Neutrophil (primary cell): Measurements from ENCODE around the gene MAPK12.

Experiments used
- H3K27ac ChIP-seq: fragments of 200-600 bp; sonication (generic); 2 replicates; pipeline ENCODE4 v1.5.1; 2016; ENCODE audit warnings: mild to moderate bottlenecking, moderate library complexity
- H3K27me3 ChIP-seq: fragments of 200-600 bp; sonication (generic); 2 replicates; pipeline ENCODE4 v1.6.0; 2016; ENCODE audit warnings: mild to moderate bottlenecking
- H3K36me3 ChIP-seq: fragments of 200-600 bp; sonication (generic); 2 replicates; pipeline ENCODE4 v1.5.1; 2017
- H3K4me1 ChIP-seq, 2 experiments: fragments of 200-600 bp in 1 of 2; sonication (generic) in 1 of 2; 1 replicate in 1 of 2; 2 replicates in 1 of 2; pipeline versions ENCODE4 v1.5.1 to v1.6.1; 2013 to 2016; ENCODE audit warnings: low read depth in 1 of 2, low read length in 1 of 2, mild to moderate bottlenecking in 1 of 2, moderate library complexity in 1 of 2; ENCODE audit not compliant: control insufficient read depth in 1 of 2, insufficient read depth in 1 of 2
- H3K4me3 ChIP-seq, 2 experiments: fragments of 200-600 bp in 1 of 2; sonication (generic) in 1 of 2; 1 replicate in 1 of 2; 2 replicates in 1 of 2; pipeline ENCODE4 v1.5.1; 2013 to 2016; ENCODE audit warnings: low read depth in 1 of 2, low read length in 1 of 2, mild to moderate bottlenecking in 1 of 2, moderate library complexity in 1 of 2
- H3K9me3 ChIP-seq: fragments of 200-600 bp; sonication (generic); 2 replicates; pipeline ENCODE4 v1.5.1; 2016
- TF ChIP-seq, protein P1 (sequence below): fragments of 200-600 bp; sonication (generic); IDR thresholded peaks from 2 replicates; pipeline ENCODE4 v1.5.1; 2016; ENCODE audit warnings: antibody characterized with exemption

MAPK12 gene

DNA sequence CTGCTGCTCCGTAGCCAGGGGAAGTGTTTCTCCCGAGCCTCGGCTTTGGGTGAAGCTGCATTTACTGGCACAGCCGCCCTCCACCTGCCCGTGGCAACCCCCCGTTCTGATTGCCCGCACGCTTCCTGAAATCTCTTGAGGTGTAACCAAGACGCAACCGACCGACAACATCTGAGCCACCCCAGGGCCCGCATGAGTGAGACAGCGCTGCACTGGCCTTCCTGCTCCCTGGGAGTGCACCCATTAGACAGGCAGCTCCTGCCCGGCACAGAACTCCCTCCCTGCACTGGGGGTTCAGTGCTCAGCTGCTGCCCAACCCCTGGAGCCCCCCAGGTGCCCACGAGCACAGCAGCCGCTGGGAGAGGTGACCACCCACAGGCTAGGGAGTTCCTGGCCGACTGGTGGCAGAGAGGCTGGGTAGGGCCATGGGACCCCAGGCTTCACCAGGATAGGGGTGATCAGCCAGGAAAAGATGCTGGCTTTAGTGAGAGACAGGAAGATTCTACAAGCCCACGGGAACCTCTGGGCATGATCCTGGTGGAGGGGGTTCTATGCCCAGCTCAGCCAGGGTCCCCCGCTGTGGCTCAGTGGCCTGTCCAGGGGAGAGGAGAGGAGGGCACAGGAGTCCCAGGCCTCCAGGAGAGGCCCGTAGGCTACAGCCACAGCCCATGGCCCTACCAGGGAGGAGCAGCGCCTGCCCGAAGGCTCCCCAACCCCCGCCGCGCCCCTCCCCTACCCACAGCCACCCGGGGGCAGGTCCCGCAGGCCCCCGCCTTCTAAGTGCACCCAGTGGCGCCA, 31.4 kb upstream of the MAPK12 start:
- peaks cover 64% of the 10 kb centered on the region for H3K27me3 ChIP-seq
- H3K27ac ChIP-seq, result no peak overlapping the region
- TF ChIP-seq, protein P1, sequence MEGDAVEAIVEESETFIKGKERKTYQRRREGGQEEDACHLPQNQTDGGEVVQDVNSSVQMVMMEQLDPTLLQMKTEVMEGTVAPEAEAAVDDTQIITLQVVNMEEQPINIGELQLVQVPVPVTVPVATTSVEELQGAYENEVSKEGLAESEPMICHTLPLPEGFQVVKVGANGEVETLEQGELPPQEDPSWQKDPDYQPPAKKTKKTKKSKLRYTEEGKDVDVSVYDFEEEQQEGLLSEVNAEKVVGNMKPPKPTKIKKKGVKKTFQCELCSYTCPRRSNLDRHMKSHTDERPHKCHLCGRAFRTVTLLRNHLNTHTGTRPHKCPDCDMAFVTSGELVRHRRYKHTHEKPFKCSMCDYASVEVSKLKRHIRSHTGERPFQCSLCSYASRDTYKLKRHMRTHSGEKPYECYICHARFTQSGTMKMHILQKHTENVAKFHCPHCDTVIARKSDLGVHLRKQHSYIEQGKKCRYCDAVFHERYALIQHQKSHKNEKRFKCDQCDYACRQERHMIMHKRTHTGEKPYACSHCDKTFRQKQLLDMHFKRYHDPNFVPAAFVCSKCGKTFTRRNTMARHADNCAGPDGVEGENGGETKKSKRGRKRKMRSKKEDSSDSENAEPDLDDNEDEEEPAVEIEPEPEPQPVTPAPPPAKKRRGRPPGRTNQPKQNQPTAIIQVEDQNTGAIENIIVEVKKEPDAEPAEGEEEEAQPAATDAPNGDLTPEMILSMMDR, result no peak
- no peak overlapping the region for H3K4me3 ChIP-seq
- H3K36me3 ChIP-seq, result no peaks in the 10 kb centered on the region
- no peaks in the 10 kb centered on the region for H3K4me1 ChIP-seq
- H3K9me3 ChIP-seq, result no peaks in the 10 kb centered on the region

DNA sequence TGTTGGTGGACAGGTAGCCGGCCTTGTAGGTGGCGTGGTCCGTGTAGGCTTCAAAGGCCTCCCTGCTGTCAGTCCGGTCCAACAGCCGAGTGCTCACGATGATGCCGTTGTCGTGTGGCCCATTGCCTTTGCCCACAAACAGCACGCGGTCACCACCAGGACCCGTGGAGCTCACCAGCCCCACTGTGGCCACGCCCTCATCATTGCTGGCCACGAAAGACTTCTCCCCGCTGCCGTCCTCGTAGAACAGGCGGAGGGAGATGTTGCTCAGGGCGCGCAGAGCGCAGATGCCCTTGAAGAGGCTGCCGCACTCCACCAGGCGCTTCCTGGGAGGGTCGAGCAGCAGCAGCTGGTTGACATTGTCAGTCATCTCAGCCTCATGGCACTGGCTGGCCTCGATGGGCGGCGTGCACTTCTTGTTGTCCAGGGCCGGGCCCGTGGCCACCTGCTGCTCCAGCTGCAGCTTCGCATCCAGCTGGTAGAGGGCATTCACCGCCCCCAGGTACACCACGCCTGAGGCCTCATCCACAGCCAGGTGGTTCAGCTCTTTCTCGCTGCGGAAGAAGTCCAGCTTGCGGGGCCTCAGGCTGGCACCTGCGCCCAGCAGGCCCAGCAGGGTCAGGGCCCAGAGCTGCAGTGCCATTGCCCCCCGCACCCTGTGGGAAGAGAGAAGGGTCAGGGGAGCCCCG, 28.6 kb upstream of the MAPK12 start:
- H3K9me3 ChIP-seq, result no peaks in the 10 kb centered on the region
- TF ChIP-seq, protein P1, result no peak
- no peaks in the 10 kb centered on the region for H3K36me3 ChIP-seq
- no peak overlapping the region for H3K27ac ChIP-seq
- H3K4me1 ChIP-seq, result no peaks in the 10 kb centered on the region
- H3K4me3 ChIP-seq, result no peak overlapping the region
- H3K27me3 ChIP-seq, result peaks cover 45% of the 10 kb centered on the region

DNA sequence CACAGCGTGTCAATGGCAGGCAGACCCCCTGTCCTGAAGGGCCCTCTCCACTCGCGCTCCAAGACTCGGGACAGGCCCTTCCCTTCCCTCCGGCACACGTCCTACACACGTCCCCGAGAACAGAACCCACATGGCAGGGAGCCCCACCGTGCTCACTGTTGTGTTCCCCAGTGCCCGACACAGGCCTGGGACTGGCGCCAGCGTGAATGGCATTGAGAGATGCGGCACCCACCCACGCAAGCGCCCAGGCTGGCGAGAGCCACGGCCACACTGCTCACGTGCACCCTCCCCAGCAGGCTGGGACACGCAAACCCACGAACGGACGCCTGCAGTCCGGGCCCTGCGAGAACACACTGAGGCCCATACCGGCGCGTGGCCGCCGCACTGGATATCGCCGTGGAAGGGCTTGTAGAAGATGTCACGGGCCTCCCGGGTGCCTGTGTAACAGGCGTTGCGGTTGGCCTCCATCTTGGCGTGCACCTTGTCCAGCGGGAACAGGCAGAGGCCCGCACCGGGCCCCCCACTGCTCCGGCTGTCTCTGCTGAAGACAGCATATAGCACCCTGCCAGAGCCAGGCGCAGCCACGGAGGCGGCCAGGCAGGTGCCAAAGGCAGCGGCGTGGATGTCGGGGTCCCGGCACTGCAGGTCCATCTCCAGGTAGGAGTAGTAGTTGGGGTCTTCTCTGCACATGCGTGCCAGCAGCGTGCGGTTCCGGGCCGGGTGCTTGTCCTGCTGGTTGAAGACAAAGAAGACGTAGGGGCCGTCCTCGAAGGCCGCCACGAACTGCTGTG, 27.9 kb upstream of the MAPK12 start:
- TF ChIP-seq, protein P1, result no peak
- no peaks in the 10 kb centered on the region for H3K4me1 ChIP-seq
- no peak overlapping the region for H3K27ac ChIP-seq
- H3K27me3 ChIP-seq, result peaks cover 39% of the 10 kb centered on the region
- no peak overlapping the region for H3K4me3 ChIP-seq
- no peaks in the 10 kb centered on the region for H3K9me3 ChIP-seq
- H3K36me3 ChIP-seq, result no peaks in the 10 kb centered on the region

DNA sequence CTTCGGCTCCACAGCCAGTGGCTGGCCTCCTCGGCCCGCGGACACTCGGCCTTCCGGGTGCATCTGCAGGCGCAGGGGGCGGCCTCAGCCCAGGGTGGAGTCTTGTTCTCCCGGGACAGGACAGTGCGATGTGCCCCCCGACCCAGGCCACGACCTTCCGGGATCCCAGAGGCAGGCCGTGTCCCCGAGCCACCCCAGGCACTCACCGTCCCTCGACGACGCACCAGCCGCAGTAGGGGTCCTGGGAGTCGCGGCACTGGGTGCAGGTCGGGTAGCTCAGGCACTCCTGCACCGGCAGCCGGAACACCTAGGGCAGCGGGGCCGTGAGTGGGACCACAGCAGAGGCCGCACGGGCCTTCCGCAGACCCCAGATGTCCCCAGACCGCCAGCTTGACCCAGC, 26.2 kb upstream of the MAPK12 start:
- Histone ChIP-seq H3K4me3 (no peak overlapping the region), H3K9me3 (no peaks in the 10 kb centered on the region), H3K27me3 (peaks cover 23% of the 10 kb centered on the region), H3K4me1 (no peaks in the 10 kb centered on the region), H3K36me3 (no peaks in the 10 kb centered on the region), H3K27ac (no peak overlapping the region)
- TF ChIP-seq, protein P1, result no peak

DNA sequence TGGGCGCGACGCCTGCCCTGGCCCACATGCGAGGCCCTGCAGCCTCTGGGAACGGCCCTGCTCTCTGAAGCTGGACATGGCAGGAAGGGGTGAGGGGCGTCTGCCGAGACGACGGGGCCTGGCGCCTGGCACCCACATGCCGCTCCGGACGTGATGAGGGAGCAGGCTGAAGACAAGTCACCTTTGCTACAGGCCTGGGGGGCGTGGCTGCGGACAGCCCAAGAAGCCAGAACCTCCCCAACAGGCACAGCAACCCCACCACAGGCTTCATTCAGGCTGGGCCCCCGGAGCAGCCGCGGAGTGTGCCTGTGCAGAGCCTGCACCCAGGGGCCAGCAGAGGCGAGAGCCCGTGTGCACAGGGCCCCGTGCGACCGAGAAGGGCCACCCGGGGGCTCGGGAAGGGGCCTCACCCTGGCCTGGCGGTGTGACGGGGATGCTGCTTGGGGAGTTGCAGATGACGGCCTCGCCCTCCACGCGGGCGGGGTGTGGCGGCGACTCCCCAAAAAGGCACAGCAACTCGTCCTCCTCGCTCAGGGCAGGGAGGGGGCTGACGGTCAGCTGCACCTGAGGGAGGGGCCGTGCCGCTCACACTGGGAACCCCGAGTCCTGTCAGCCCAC, 25.3 kb upstream of the MAPK12 start:
- Histone ChIP-seq H3K9me3 (no peaks in the 10 kb centered on the region), H3K4me3 (no peak overlapping the region), H3K4me1 (no peaks in the 10 kb centered on the region), H3K27ac (no peak overlapping the region), H3K27me3 (peaks cover 14% of the 10 kb centered on the region), H3K36me3 (no peaks in the 10 kb centered on the region)
- TF ChIP-seq, protein P1, result no peak
